RWPE2 (cell line): ENCODE data around the gene MRE11.

Experiments used
- ATAC-seq: fragments of 200-7000 bp; cut with Tn5 transposase; 3 replicates; pipeline ENCODE4 v1.9.1; 2021; ENCODE audit warnings: low read depth
- DNase-seq: peaks from one replicate; pipeline ENCODE4 v3.0.0-alpha.2; 2020; ENCODE audit warnings: low spot score
- H3K27ac ChIP-seq: fragments of 450-650 bp; 2 replicates; pipeline ENCODE4 v1.5.1; 2017; ENCODE audit warnings: mild to moderate bottlenecking; ENCODE audit not compliant: poor library complexity, severe bottlenecking
- H3K27me3 ChIP-seq: fragments of 250-450 bp; sonication (Bioruptor Pico); 2 replicates; pipeline ENCODE4 v1.5.1; 2021; ENCODE audit warnings: mild to moderate bottlenecking, moderate library complexity; ENCODE audit not compliant: insufficient read depth, poor library complexity, severe bottlenecking
- H3K36me3 ChIP-seq: fragments of 250-450 bp; sonication (Bioruptor Pico); 2 replicates; pipeline ENCODE4 v1.5.1; 2020; ENCODE audit warnings: low read depth, mild to moderate bottlenecking, moderate library complexity
- H3K4me1 ChIP-seq: fragments of 250-450 bp; sonication (Bioruptor Pico); 2 replicates; pipeline ENCODE4 v1.5.1; 2021; ENCODE audit warnings: mild to moderate bottlenecking, moderate library complexity; ENCODE audit not compliant: insufficient read depth, poor library complexity, severe bottlenecking
- H3K4me3 ChIP-seq: fragments of 250-450 bp; sonication (Bioruptor Pico); 2 replicates; pipeline ENCODE4 v1.5.1; 2021; ENCODE audit warnings: mild to moderate bottlenecking, moderate library complexity; ENCODE audit not compliant: severe bottlenecking
- H3K9me3 ChIP-seq: fragments of 250-450 bp; sonication (Bioruptor Pico); 2 replicates; pipeline ENCODE4 v1.5.1; 2021; ENCODE audit warnings: mild to moderate bottlenecking, moderate library complexity; ENCODE audit not compliant: severe bottlenecking
- CTCF ChIP-seq: fragments of 450-650 bp; IDR thresholded peaks from one replicate; pipeline ENCODE4 v1.5.1; 2017; ENCODE audit warnings: mild to moderate bottlenecking, moderate library complexity; ENCODE audit not compliant: poor library complexity, severe bottlenecking

MRE11 gene

GRCh38 chr11:94455861-94456260, 37.8 kb downstream of the MRE11 start:
- DNase-seq (no peak), ATAC-seq (peak; percentile 87)
- H3K9me3 ChIP-seq: no peaks in the 10 kb centered on the region
- H3K27ac ChIP-seq: no peak overlapping the region
- H3K36me3 ChIP-seq: peaks cover 48% of the 10 kb centered on the region
- no peak for TF ChIP-seq CTCF
- no peak overlapping the region for H3K4me3 ChIP-seq
- no peaks in the 10 kb centered on the region for H3K27me3 ChIP-seq
- peaks cover 9% of the 10 kb centered on the region for H3K4me1 ChIP-seq

- H3K27me3 ChIP-seq: no peaks in the 10 kb centered on the region
- H3K36me3 ChIP-seq: peaks cover 33% of the 10 kb centered on the region
- no peak for TF ChIP-seq CTCF
- peaks cover 23% of the 10 kb centered on the region for H3K4me1 ChIP-seq
- H3K9me3 ChIP-seq: no peaks in the 10 kb centered on the region
- no peak overlapping the region for H3K27ac ChIP-seq
- no peak overlapping the region for H3K4me3 ChIP-seq
- no peak for DNase-seq
- ATAC-seq: no peak
These were observed 39.3 kb downstream of the MRE11 start for GRCh38 chr11:94454301-94454700.

DNA sequence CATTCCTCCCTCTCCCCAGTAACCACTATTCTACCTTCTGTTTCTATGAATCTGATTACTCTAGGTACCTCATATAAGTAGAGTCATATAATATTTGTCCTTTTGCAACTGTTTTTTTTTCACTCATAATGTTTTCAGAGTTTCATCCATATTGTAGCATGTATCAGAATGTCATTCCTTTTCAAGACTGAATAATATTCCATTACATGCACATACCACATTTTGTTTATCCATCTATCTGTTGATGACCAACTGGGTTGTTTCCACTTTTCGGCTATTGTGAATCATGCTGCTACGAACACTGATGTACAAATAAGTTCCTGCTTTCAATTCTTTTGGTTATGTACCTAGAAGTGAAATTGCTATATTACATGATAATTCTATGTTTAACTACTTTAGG, 40.7 kb downstream of the MRE11 start:
- Histone ChIP-seq H3K27ac (no peak overlapping the region), H3K4me3 (no peak overlapping the region), H3K36me3 (peaks cover 28% of the 10 kb centered on the region), H3K4me1 (peaks cover 27% of the 10 kb centered on the region), H3K9me3 (no peaks in the 10 kb centered on the region), H3K27me3 (no peaks in the 10 kb centered on the region)
- DNase-seq: no peak
- TF ChIP-seq CTCF: no peak
- no peak for ATAC-seq

- Histone ChIP-seq H3K4me3 (no peak overlapping the region), H3K27me3 (no peaks in the 10 kb centered on the region), H3K4me1 (peaks cover 18% of the 10 kb centered on the region), H3K36me3 (peaks cover 33% of the 10 kb centered on the region), H3K9me3 (no peaks in the 10 kb centered on the region), H3K27ac (peak overlapping the region; percentile 10)
- no peak for ATAC-seq
- no peak for TF ChIP-seq CTCF
- DNase-seq: no peak
These were observed 43.6 kb downstream of the MRE11 start for GRCh38 chr11:94450048-94450447.

DNA sequence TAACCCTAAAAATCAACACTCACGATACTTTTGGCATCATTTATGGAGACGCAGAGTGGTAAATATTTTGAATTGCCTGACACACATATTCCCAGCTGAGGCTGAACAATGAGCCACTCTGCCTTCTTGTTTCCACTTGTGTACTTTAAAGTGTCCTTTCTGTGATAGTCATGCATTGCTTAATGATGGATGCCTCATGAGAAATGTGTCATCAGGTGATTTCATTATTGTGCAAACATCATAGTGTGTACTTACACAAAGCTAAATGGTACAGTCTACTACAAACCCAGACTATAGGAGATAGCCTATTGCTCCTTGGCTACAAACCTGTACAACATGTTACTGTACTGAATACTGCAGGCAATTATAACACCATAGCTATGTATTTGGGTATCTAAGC, 44.2 kb downstream of the MRE11 start:
- H3K9me3 ChIP-seq: no peaks in the 10 kb centered on the region
- no peak overlapping the region for H3K4me3 ChIP-seq
- ATAC-seq (peak; percentile 95), DNase-seq (no peak)
- peaks cover 18% of the 10 kb centered on the region for H3K4me1 ChIP-seq
- TF ChIP-seq CTCF: no peak
- H3K36me3 ChIP-seq: peaks cover 31% of the 10 kb centered on the region
- H3K27me3 ChIP-seq: no peaks in the 10 kb centered on the region
- H3K27ac ChIP-seq: peak overlapping the region; percentile 10
